PC-3 (cell line): ENCODE measurements around the gene ANKRD11. TPM values are rescaled to one million over a fixed set of nuclear protein-coding genes. Genes with fewer than 3 reads are reported as not detected.

ENCODE experiments used
- ATAC-seq: fragments of 200-7000 bp; cut with Tn5 transposase; 2 replicates; pipeline ENCODE4 v1.9.1; 2020; ENCODE audit warnings: mild to moderate bottlenecking, moderate library complexity
- BruUV-seq: library from RNA; stranded (reverse); fragments of 400-500 nt; replicated peaks from 2 replicates; lab custom pipeline; 2021; lab: Mats Ljungman, UMichigan
- CTCF ChIA-PET: fragments of 300-600 bp; sonication (Branson Sonifier 250); formaldehyde crosslinking; loops from one replicate; lab custom pipeline; 2022; ENCODE audit warnings: antibody characterized with exemption; lab: Charles Lee
- POLR2A ChIA-PET: fragments of 300-600 bp; sonication (Branson Sonifier 250); formaldehyde crosslinking; loops from one replicate; lab custom pipeline; 2022; ENCODE audit warnings: antibody characterized with exemption; ENCODE audit not compliant: unreplicated experiment; lab: Charles Lee
- DNase-seq: peaks from one replicate; pipeline ENCODE4 v3.0.0-alpha.2; 2015
- H2AFZ ChIP-seq: fragments of 300-600 bp; sonication (generic); 2 replicates; pipeline ENCODE4 v1.6.0; 2016; ENCODE audit warnings: antibody characterized with exemption, low read length
- H3F3A ChIP-seq: fragments of 300-600 bp; sonication (generic); one replicate; pipeline ENCODE4 v1.6.0; 2017; ENCODE audit warnings: antibody characterized with exemption, low read length, control low read depth, mild to moderate bottlenecking; ENCODE audit not compliant: unreplicated experiment
- H3K27ac ChIP-seq: fragments of 300-600 bp; sonication (generic); 2 replicates; pipeline ENCODE4 v1.5.1; 2016; ENCODE audit warnings: mild to moderate bottlenecking, low read length
- H3K27me3 ChIP-seq: fragments of 300-600 bp; sonication (generic); 2 replicates; pipeline ENCODE4 v1.6.1; 2016; ENCODE audit warnings: low read length, mixed read lengths
- H3K36me3 ChIP-seq: fragments of 300-600 bp; sonication (generic); 2 replicates; pipeline ENCODE4 v1.6.1; 2016; ENCODE audit warnings: low read depth, mixed run types, low read length, mixed read lengths
- H3K4me1 ChIP-seq: fragments of 300-600 bp; sonication (generic); 2 replicates; pipeline ENCODE4 v1.5.1; 2016; ENCODE audit warnings: low read length; ENCODE audit not compliant: insufficient read depth
- H3K4me2 ChIP-seq: fragments of 300-600 bp; sonication (generic); 2 replicates; pipeline ENCODE4 v1.6.0; 2016; ENCODE audit warnings: low read length
- H3K4me3 ChIP-seq: fragments of 300-600 bp; sonication (generic); 2 replicates; pipeline ENCODE4 v1.5.1; 2016; ENCODE audit warnings: mild to moderate bottlenecking, low read length, mixed read lengths
- H3K79me2 ChIP-seq: fragments of 300-600 bp; sonication (generic); 2 replicates; pipeline ENCODE4 v1.6.1; 2017; ENCODE audit warnings: low read length, mixed read lengths
- H3K9ac ChIP-seq: fragments of 300-600 bp; sonication (generic); 2 replicates; pipeline ENCODE4 v1.6.0; 2016; ENCODE audit warnings: mild to moderate bottlenecking, low read length
- H3K9me2 ChIP-seq: fragments of 300-600 bp; sonication (generic); replicated peaks from 2 replicates; pipeline ENCODE4 v1.6.1; 2016; ENCODE audit warnings: mixed run types, low read length, mixed read lengths
- H3K9me3 ChIP-seq: fragments of 300-600 bp; sonication (generic); 2 replicates; pipeline ENCODE4 v1.6.1; 2016; ENCODE audit warnings: low read length, mixed read lengths
- H4K20me1 ChIP-seq: fragments of 300-600 bp; sonication (generic); 2 replicates; pipeline ENCODE4 v1.6.1; 2016; ENCODE audit warnings: low read length, mixed read lengths
- EZH2 ChIP-seq: fragments of 300-600 bp; sonication (generic); IDR thresholded peaks from one replicate; pipeline ENCODE4 v1.6.1; 2017; ENCODE audit warnings: antibody characterized with exemption, mild to moderate bottlenecking, low read length; ENCODE audit not compliant: unreplicated experiment
- EZH2phosphoT487 ChIP-seq: fragments of 300-600 bp; sonication (generic); IDR thresholded peaks from 2 replicates; pipeline ENCODE4 v1.6.1; 2018; ENCODE audit warnings: mild to moderate bottlenecking, antibody characterized with exemption, low read length, borderline replicate concordance
- intact Hi-C: fragments of 100-400 bp; cut with micrococcal nuclease; formaldehyde crosslinking; loops from 2 replicates; pipeline ENCODE4 v1.9.0; 2023
- total RNA-seq: library from RNA; depleted of rRNA; stranded (reverse); fragments of >200 nt; gene quantifications from 2 replicates; pipeline ENCODE4 v1.2.3, GENCODE V29; 2014
- TF ChIP-seq, protein P1 (sequence below): fragments of 300-600 bp; sonication (generic); conservative IDR thresholded peaks from 2 replicates; pipeline ENCODE4 v1.5.1; 2017; ENCODE audit warnings: antibody characterized with exemption, low read depth, mild to moderate bottlenecking, low read length

Gene ANKRD11
- total RNA-seq, 1 experiment from 2014 or later: 65.0 TPM

DNA sequence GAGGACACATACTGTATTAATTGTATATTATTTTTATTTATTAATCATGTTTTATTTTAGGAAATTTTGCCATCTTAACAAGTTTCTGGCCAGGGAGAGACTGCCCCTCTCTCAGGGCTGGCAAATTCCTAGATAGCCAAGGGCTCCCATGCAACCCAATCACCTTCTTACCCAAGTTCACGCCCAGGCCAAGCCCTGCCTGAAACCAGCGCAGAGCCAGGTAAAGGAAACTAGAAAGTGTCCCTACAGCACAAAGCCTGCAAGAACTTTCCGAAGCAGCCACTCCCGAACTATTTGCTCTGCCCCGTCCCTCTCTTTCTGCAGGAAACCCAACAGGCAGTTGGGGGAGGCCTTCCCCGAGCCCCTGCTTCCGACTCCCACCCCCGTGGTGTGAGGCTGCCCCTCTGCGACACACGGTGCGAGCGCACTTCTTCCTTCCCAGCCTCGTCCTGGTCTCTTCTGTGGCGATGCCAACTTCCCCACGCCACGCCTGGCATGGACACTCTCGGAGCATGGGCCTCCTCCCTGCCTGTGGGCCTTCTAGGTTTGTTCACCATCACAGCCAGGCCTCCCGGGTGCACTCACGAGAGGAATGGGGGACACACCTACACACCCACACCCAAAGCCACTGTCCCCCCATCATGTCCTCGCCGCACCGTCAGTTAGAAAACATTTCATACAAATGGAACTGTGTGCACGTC, 172.5 kb downstream of the ANKRD11 start:
- Histone ChIP-seq H3K9ac (no peak overlapping the region), H3K27me3 (no peaks in the 10 kb centered on the region), H3K27ac (peak overlapping the region; percentile 94), H3K4me3 (no peak overlapping the region), H3F3A (peaks cover 11% of the 10 kb centered on the region), H3K4me2 (0 out of 2 replicates have a peak overlapping the region, but pooled peaks have one; percentile 2), H3K9me2 (no peaks in the 10 kb centered on the region), H3K79me2 (peaks cover 86% of the 10 kb centered on the region), H2AFZ (no peak overlapping the region), H3K4me1 (peaks cover 84% of the 10 kb centered on the region), H3K36me3 (0 out of 2 replicates have a peak, but pooled peaks cover 4% of the 10 kb centered on the region), H4K20me1 (no peaks in the 10 kb centered on the region), H3K9me3 (no peaks in the 10 kb centered on the region)
- ChIA-PET CTCF (no interaction called here), POLR2A (no interaction called here)
- intact Hi-C loops: loop anchor here (5.0 kb wide), 1 partner anchor 184 kb away; no protein-coding TSS in a partner anchor
- TF ChIP-seq EZH2 (no peak), EZH2phosphoT487 (no peak)
- TF ChIP-seq, protein P1, sequence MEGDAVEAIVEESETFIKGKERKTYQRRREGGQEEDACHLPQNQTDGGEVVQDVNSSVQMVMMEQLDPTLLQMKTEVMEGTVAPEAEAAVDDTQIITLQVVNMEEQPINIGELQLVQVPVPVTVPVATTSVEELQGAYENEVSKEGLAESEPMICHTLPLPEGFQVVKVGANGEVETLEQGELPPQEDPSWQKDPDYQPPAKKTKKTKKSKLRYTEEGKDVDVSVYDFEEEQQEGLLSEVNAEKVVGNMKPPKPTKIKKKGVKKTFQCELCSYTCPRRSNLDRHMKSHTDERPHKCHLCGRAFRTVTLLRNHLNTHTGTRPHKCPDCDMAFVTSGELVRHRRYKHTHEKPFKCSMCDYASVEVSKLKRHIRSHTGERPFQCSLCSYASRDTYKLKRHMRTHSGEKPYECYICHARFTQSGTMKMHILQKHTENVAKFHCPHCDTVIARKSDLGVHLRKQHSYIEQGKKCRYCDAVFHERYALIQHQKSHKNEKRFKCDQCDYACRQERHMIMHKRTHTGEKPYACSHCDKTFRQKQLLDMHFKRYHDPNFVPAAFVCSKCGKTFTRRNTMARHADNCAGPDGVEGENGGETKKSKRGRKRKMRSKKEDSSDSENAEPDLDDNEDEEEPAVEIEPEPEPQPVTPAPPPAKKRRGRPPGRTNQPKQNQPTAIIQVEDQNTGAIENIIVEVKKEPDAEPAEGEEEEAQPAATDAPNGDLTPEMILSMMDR: no peak
- BruUV-seq: no TSS peak
- ATAC-seq (no peak), DNase-seq (no peak)

DNA sequence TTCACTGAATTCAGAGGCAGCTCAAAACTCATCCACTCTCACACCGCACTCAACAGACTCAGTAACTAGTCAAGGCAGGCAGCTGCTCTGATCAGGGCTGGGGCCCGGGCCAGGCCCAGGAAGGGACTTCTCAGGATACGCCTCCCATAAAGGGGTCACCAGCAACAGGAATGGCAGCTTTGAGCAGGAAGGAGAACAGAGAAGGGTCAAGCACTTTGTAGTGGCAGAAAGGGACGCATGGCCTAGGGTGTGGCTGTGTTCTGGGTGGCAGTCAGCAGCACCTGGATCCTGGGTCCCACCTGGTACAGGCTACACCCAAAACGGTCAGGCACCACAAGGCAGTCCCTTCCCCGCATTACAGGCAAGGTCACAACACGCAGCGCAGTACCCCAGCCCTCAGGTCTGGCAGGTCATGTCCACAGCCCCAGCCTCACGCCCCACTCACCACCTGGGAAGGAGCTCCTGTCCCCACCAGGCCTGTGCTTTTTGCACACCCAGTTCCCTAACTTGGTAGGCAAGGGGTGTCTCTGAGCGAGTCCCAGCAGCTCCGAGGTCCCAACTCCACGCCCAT, 173.2 kb downstream of the ANKRD11 start:
- POLR2A ChIA-PET: no interaction called here
- Histone ChIP-seq H3K27me3 (no peaks in the 10 kb centered on the region), H3K36me3 (0 out of 2 replicates have a peak, but pooled peaks cover 4% of the 10 kb centered on the region), H3K27ac (peak overlapping the region; percentile 94), H3K4me3 (no peak overlapping the region), H3K9me2 (no peaks in the 10 kb centered on the region), H3F3A (peaks cover 11% of the 10 kb centered on the region), H3K4me1 (peaks cover 77% of the 10 kb centered on the region), H2AFZ (no peak overlapping the region), H3K4me2 (peak overlapping the region; percentile 42), H3K79me2 (peaks cover 86% of the 10 kb centered on the region), H4K20me1 (no peaks in the 10 kb centered on the region), H3K9me3 (no peaks in the 10 kb centered on the region), H3K9ac (peak overlapping the region; percentile 61)
- TF ChIP-seq EZH2 (no peak), EZH2phosphoT487 (no peak)
- TF ChIP-seq, protein P1: no peak
- DNase-seq (no peak), ATAC-seq (no peak)
- BruUV-seq: no TSS peak
- CTCF ChIA-PET: interaction anchor here (0.6 kb wide), 1 partner anchor 106 kb away, joined by 3 read pairs; no protein-coding TSS in a partner anchor
- intact Hi-C loops: loop anchor here (5.0 kb wide), 1 partner anchor 185 kb away; no protein-coding TSS in a partner anchor
